T-helper 1 cell treated with Interleukin-12 subunit alpha and Interleukin-12 subunit beta and Interleukin-4 antibody, amounts not matched to agents 30 ng/mL and 1 ng/mL, for 36 hours (primary cell): ENCODE results near the gene BABAM2. TPM values are rescaled to one million over a fixed set of nuclear protein-coding genes. Genes with fewer than 3 reads are reported as not detected.

Source experiments
- intact Hi-C: fragments of 100-400 bp; cut with micrococcal nuclease; formaldehyde crosslinking; loops from one replicate; pipeline ENCODE4 v1.15.1; 2024
- total RNA-seq: library from RNA; stranded (reverse); gene quantifications from 2 replicates; pipeline ENCODE4 v1.2.3, GENCODE V29; 2022

Gene BABAM2
- total RNA-seq, 1 donor from 2014 or later = 40.8 TPM

DNA sequence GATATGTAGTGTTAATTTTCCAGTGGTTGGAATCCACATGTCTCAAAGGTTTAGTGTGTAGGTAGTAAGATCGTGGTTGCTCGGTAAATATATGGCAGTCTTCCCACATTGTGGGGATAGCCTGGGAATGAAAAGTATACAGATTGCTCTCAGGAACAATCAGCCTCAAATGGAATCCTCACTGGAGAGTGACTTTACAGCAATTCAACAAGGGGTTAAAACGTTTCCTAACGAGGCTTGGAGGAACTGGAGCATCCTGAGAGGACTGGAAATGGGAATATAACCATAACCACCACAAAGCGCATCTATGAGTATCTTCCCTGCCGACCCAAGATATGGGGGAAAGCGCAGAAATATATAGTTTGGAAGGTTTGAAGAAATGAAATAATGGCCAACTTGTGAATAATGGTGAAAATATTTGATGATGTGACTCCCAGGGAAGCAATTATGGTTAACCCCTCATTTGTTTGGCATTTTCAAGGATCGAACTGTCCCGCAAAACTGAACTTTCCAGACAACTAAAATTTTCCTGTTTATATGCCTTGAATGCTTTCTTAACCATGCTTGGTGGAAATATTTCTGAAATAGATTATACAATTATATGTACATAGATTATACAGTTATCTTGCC lies 401.4 kb downstream of the BABAM2 start:
- intact Hi-C loops = no loop called here

DNA sequence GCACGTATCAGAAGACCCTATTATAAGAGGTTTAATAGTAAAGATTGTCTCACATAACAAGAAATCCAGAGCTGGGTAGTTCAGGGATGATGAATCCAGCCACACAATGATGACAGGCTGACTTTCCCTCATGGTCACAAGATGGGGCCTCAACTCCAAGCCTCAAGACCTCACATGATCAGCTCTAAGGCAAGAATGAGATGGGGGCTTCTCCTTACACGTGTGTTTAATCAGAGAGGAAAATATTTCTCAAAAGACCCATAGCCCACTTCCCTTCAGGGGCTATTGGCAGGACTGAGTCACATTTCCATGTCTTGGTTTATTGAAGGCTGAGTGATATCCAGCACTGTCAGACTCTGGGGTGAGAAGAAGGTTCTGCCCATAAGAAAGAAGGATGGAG lies 402.0 kb downstream of the BABAM2 start:
- intact Hi-C loops = no loop called here

DNA sequence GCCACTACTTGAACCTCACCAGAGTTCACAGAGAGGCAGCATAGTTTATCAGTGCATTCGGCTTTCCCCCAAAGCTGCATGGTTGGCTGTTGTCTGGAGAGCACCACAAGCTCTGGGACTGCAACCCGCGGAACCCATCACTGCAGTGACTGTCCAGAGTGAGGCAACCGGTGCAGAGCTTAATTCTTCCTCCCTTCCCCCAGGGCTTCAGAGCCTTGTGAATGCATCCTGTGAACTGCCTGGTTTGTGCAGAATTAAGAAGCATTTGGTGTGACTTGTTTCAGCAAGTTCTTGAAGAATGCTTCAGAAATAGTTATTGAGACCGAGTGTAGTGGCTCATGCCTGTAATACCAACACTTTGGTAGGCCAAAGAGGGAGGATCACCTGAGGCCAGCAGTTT lies 402.9 kb downstream of the BABAM2 start:
- intact Hi-C loops = no loop called here

DNA sequence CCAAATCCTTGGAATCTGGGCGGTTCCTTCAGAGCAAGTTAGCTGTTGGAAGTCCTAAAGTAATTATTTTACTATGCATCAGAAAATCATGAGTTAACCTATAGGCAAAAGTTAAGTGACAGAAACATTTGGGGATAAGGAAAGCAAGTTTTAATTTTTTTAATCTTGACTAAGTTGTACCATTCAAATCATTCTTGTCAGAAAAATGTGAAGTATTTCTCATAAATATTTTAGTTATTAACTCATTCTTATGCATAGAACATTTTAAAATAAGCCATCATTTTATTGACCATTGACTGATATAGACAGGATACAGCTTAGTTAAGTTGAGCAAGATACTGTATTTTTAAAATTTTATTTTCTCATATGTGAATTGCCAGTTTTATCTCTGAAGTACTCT lies 403.9 kb downstream of the BABAM2 start:
- intact Hi-C loops = no loop called here

DNA sequence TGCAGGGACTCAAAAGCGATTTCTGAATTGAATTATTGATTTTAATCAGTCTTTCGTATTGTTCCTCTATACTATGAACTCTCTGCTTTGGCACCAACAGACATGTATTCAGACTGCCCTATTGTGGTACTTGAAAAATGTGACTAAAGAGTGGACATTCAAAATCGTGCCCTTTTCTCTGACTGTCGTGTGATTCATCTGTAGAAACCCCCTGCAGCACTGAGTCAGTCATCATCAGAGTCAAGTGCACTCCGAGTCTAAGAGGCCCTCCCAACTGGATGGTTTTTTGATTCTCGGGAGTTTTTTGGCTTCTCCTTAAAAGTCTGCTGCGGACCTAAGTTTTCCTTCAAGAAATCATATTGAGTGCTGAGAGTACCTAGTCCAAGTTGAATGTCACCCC lies 405.7 kb downstream of the BABAM2 start:
- intact Hi-C loops = no loop called here

DNA sequence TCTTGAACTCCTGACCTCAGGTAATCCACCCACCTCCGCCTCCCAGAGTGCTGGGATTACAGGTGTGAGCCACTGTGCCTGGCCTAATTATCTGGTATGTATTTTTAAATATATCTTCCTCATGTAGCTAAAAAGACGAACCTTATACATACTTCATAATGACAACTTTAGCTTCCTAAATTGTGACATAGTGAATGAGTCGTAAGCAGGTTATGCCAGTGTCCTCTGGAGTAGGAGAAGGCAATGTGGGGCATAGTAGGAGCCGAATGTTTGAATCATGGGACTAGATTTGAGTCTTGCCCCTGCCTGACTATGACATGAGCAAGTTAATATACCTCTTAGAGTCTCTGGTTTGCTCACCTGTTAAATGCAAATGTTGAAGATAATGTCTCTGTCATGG lies 406.4 kb downstream of the BABAM2 start:
- intact Hi-C loops = no loop called here

DNA sequence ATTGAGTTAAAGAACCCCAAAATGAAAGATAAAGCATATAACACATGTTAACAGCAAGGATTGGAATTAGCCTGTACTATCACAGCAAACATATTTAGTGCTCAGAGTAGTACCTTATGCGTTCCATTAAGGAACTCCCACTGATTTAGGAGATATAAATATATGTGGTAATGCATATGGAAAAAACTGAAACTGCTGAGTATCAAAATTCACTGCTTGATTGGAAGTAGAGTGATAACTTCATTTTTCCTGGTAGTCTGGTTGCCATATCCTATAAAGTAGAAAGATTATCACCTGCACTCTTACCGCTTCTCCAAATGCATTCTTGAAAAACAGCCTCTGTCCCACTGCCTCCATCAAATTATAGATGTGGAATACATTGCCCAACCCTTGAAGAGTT lies 407.0 kb downstream of the BABAM2 start:
- intact Hi-C loops = no loop called here

DNA sequence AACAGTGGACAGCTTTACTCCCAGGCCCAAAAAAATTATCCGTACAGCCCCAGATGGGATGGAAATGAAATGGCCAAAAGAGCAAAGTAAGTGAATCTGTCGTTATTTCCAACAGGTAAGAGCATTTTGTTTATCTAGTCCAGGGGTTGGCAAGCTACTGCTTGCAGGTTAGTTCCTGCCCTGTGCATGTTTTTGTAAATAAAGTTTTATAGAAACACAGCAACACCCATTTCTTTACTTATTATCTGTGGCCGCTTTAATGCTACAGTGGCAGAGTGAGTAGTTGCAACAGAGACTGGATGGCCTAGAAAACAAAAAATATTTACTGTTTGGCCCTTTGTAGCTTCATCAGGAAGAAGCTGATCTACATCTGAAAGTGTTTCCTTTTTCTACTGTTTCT lies 407.9 kb downstream of the BABAM2 start:
- intact Hi-C loops = no loop called here

DNA sequence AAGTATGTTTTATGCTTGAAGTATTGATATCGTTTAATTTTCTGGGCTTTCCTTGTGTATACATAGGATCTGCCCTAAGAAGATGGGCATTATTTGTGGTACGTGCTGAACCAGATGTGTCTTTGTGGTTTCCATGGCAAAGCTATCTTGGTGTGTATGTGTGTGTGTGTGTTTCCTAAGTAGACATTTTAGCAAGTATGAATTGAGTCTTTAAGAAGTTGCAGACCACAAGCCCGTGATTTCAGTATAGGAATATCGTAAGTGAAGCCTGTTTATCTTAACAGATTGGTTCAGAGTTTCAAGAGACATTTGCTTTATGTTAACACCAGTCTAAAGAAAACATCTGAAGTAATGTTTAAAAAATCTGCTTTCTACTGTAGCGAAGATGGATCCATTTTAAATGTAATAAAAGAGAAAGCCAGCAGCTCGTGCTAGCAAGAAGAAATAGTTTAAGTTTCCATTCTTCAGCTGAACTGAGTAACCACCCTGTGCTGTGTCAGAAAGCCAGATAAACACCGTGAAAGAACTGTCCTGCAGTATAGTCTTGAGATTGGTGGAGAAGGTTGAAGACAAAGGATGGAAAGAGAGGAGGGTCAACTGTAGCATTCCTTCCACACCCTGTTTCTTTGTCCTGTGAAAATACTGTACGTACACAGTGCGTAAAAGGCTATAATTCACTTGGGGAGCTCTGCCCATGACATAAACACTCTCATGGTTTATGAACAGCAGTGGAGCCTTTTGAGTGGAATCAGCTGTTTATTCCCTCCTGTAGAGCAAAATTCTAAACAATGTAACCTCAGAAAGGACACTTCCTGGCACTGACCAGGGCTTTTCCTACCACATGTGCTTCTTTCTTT lies 410.2 kb downstream of the BABAM2 start:
- intact Hi-C loops = no loop called here

DNA sequence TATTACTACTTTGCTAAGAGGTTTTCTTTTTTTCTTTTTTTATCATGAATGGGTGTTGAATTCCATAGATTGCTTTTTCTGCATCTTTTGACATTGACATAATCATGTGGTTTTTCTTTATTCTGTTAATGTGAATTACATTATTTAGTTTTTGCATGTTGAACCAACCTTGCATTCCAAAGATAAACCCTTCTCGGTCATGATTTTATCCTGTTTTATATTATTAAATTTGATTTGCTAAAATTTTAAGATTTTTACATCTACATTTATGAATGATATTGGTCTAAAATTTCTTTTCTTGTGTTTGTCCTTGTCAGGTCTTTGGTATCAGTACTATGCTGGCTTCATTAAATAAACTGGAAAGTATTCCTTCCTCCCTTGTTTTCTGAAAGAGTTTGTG lies 414.7 kb downstream of the BABAM2 start:
- intact Hi-C loops = no loop called here

DNA sequence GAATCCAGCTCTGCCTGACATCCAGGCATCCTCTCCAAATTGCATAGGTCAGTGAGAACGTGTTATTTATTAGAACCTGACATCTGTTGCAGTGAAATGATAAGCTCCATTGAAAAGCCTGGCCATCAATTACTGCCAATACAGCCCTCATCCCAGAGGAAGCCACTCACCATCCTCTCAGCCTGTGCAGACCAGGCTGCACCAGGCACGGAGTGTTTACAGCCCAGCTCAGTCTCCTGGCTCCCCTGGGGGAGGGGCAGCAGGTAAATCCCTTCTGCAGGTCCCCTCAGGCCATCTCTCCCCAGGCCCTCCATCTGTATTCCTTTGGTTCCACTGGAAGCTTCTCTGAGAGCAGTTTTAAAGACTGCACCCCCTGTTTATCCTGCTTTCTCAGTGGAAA lies 419.6 kb downstream of the BABAM2 start:
- intact Hi-C loops = no loop called here

DNA sequence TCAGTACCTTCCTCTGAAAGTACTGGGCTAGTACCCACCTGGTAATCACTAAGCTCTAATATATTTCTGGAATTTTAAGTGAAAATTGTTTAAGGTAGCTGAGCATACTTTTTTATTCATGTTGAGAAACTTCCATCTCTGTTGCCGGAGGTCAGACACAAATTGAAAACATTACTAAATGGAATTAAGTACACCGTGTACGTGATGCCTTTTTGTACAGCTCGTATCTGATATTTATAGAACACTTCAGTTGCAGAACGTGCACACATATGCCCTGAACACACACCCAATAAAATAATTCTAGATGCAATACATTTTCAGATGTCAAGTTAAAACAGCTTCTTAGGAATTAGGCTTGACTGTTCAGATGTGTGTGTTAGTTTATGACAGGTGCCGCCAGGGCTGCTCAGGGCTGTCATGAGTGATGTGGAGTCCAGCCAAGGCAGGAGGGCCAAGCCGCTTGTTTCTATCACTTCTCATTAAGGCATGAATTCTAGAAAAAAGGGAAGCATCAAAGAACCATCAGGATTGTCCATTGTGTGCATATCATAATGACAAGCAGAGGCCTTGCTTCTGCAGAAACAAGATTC lies 421.2 kb downstream of the BABAM2 start:
- intact Hi-C loops = no loop called here

DNA sequence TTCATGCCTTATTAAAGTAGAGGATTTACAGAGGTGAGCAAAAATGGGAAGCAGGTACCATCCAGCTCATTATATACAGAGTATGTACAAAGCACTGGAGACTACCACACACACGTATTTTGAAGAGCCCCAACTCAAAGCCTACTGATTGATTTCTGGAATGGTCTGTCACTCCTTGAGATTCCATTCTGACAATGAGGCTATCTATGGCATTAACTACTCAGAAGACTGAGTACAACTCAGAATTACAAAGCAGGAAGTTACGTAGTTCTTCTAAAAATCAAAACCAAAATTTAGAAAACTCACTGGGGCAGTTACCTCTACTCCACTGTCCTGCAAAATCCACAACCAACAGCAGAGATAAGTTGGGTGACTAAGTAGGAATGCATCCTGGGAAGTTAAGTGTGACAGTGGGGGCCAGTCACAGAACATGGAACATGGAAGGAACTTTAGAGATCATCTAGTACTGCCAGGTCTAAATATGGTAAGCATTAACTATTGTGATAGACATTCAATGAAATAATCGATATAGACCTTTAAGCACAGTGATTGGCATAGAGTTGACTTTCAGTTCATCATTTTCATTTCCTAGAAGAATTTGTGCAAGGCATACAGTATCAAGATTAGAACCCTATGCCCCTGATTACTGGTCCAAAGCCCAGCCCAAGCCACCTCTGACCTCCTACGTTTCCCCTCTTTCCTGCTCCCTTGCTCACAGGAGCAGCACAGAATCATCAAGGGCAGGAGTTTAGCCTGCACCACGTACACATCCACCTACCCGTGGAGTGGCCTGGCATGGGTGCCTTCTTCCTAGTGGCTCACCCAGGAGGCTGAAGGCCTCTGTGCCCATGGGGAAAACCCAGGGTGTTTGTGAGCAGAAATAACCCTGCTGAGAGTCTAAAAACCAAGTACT lies 422.0 kb downstream of the BABAM2 start:
- intact Hi-C loops = no loop called here

DNA sequence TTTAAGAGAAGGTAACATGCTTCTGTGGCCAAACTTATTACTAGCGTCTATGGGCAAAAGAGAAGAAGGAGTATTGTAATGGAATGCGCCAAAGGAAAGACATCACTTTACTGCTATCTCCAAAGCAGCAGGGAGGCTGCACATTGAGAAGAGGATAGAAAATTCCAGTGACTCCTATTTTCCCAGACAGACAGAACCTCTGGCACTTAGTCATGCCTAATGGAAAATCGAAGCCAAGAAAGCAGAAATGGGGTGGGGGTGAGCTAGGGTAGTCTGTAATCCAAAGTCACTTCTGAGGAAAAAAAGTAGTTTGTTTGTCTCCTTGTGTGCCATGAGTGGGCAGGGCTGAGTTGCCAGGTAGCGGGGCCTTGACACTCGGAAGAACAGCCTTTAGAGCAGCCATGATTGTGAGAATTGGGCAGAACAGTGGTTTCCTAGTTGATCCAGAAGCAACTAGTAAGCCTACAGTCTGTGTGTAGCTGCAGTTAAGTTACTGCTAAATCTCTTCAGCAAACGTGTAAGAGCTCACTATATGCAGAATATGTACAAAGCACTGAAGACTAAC lies 422.8 kb downstream of the BABAM2 start:
- intact Hi-C loops = no loop called here

DNA sequence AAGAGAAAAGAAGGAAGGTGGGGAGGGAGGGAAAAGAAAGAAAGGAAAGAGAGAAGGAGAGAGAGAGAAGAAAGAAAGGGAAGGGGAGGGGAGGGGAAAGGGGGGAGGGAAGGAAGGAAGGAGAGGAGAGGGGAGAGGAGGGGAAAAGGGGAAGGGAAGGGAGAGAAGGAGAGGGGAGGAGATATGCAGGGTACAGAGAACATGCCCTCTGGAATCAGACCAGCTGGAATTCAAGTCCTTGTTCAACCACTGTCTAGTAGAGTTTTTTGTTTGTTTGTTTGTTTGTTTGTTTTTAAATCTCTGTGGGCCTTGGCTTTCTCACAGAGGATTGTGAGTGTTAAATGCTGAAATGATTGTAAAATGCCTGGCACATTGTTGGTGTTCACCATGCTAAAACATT lies 424.4 kb downstream of the BABAM2 start:
- intact Hi-C loops = no loop called here

DNA sequence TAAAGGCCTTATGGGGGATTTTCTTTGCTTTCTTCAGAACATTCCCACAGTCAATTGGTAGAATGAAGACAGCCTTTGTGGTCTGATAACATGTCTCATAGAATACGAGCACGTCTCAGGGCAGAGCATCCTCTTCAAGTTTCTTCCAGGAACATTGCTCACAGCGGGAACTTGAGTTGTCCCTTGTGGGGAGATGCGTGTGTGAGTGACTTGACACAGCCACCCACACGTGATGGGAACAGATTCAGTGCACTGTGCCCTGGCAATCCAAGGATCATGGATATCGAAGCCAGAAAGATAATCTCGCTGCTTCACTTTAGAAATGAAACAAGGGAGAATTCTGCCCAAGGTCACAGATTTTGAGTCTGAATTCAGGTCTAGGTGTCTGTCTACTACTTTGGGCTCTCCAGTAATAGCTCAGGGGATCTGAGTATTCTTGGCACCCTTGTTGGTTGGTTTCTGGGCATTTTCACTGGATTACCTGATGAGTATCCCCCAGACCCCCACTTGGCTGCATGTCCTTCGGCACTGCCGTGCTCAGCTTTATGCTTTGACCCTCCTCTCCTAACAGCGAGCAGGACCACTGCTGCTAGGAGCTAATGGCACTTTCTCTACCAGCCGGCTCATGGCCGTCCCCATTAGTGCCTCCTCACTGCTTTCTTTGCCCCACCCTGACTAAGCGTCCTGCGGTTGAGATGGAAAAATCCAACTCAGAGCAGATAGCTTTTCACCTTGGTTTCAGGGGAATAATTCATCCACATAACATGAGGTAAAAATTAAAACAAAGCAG lies 426.2 kb downstream of the BABAM2 start:
- intact Hi-C loops = no loop called here

DNA sequence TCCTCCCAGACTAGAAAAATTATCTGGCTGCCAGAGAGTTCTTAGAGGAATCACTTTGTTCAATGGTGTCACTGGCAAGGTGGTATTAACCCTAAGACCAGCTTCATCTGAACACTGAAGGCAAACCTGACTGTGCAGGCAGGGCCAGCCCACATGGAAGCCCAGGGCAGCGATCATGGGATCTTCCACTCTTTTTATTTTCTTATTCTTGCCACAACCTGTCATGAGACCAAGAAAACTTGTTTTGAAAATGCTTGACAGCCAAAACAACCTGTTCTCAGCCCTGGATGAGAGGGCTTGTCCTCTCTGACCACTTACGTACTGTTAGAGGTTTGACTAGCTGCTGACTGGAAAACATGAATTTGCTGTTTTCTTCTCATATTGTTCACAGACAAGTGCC lies 426.9 kb downstream of the BABAM2 start:
- intact Hi-C loops = no loop called here

DNA sequence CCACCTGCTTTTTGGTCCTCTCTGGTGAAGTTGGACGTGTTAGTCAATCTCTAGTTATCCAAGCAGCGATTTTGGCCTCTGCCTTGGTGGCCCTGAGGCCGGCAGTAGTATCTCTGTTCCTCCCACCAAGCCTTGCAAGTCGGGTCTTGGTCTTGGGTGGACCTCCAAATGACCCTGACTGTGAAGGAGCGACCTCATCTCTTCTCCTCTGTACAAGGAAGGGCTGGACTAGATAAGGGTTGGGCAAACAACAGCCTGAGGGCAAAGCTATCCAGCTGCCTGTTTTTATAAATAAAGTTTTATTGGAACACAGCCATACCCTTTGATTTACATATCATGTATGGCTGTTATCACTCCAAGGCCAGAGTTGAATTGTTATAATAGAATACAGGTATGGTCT lies 427.5 kb downstream of the BABAM2 start:
- intact Hi-C loops = no loop called here

DNA sequence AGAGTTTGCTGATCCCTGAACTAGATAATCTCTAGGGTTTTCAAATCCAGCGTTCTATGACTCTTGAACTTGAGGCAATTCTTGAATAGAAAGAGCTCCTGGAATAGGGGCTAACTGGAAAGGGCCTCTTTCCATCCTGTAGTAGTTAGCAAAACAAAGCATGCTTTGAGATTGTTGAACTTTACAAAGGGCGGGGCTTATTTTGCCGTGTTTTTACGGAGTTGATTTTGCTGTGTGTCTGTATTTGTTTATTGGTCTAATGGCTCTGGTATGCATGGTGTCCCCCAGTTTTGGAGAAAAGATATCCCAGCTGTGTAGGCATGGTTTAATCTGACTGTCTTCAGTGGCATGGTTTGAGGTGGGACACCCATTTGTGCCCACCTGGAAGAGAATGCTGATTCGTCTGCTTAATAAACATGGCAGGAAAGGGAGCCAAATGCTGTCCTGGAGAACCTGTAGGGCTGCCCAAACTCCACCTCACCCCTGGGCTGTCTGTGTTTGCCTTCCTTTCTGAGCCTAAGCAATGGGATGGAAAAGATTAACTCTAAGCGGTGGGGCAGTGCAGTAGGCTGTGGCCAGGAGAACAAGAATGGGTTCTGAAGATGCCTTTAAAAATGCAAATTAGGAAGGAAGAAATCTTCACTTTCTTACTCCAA lies 428.1 kb downstream of the BABAM2 start:
- intact Hi-C loops = no loop called here
